ENCODE measurements around the gene CHMP1A. TPM values are rescaled to one million over a fixed set of nuclear protein-coding genes. Genes with fewer than 3 reads are reported as not detected.

Gene CHMP1A
- total and polyA plus RNA-seq, 2 donors, result 40.8 to 70.8 TPM

- Histone ChIP-seq H3K27me3 (ENCODE audit: control insufficient read depth in 2 of 2, insufficient read depth in 1 of 2, low read length in 1 of 2) (peaks cover 0 to 52% of the 10 kb centered on the region in 2 donors), H3K27ac (ENCODE audit: low read depth in 1 of 2, low read length in 1 of 2) (no peak overlapping the region), H3K4me1 (ENCODE audit: control insufficient read depth in 2 of 2, insufficient read depth in 2 of 2, low read length in 2 of 2) (no peaks in the 10 kb centered on the region), H3K36me3 (ENCODE audit: control insufficient read depth in 2 of 2, insufficient read depth in 2 of 2, low read length in 1 of 2) (no peaks in the 10 kb centered on the region), H3K4me3 (ENCODE audit: low read length in 2 of 2) (no peak overlapping the region), H3K9me3 (ENCODE audit: control insufficient read depth in 2 of 2, insufficient read depth in 1 of 2, low read length in 1 of 2) (peaks cover 0 to 3% of the 10 kb centered on the region in 2 donors)
- no peak for DNase-seq (ENCODE audit: low read depth in 6 of 9, low spot score in 9 of 9)
- 93% methylated on average over 32 of the region's 32 CpGs for WGBS
Observed at GRCh38 chr16:89621698-89622409, 35.7 kb downstream of the CHMP1A start.

GRCh38 chr16:89621136-89621697 lies 36.3 kb downstream of the CHMP1A start:
- WGBS, result 94% methylated on average over 18 of the region's 18 CpGs
- peaks cover 0 to 51% of the 10 kb centered on the region in 2 donors for H3K27me3 ChIP-seq (ENCODE audit: control insufficient read depth in 2 of 2, insufficient read depth in 1 of 2, low read length in 1 of 2)
- no peaks in the 10 kb centered on the region for H3K36me3 ChIP-seq (ENCODE audit: control insufficient read depth in 2 of 2, insufficient read depth in 2 of 2, low read length in 1 of 2)
- DNase-seq (ENCODE audit: low read depth in 6 of 9, low spot score in 9 of 9), result no peak
- H3K9me3 ChIP-seq (ENCODE audit: control insufficient read depth in 2 of 2, insufficient read depth in 1 of 2, low read length in 1 of 2), result peaks cover 0 to 10% of the 10 kb centered on the region in 2 donors
- no peak overlapping the region for H3K27ac ChIP-seq (ENCODE audit: low read depth in 1 of 2, low read length in 1 of 2)
- no peak overlapping the region for H3K4me3 ChIP-seq (ENCODE audit: low read length in 2 of 2)
- H3K4me1 ChIP-seq (ENCODE audit: control insufficient read depth in 2 of 2, insufficient read depth in 2 of 2, low read length in 2 of 2), result no peaks in the 10 kb centered on the region

- Histone ChIP-seq H3K27ac (ENCODE audit: low read depth in 1 of 2, low read length in 1 of 2) (no peak overlapping the region), H3K4me3 (ENCODE audit: low read length in 2 of 2) (no peak overlapping the region), H3K9me3 (ENCODE audit: control insufficient read depth in 2 of 2, insufficient read depth in 1 of 2, low read length in 1 of 2) (peaks cover 0 to 10% of the 10 kb centered on the region in 2 donors), H3K27me3 (ENCODE audit: control insufficient read depth in 2 of 2, insufficient read depth in 1 of 2, low read length in 1 of 2) (peaks cover 0 to 46% of the 10 kb centered on the region in 2 donors), H3K36me3 (ENCODE audit: control insufficient read depth in 2 of 2, insufficient read depth in 2 of 2, low read length in 1 of 2) (no peaks in the 10 kb centered on the region), H3K4me1 (ENCODE audit: control insufficient read depth in 2 of 2, insufficient read depth in 2 of 2, low read length in 2 of 2) (peaks cover 0 to 3% of the 10 kb centered on the region in 2 donors)
- 95% methylated on average over 16 of the region's 16 CpGs for WGBS
- no peak for DNase-seq (ENCODE audit: low read depth in 6 of 9, low spot score in 9 of 9)
Observed at GRCh38 chr16:89620406-89620841, 37.1 kb downstream of the CHMP1A start.

- WGBS, result 95% methylated on average over 12 of the region's 12 CpGs
- no peak for DNase-seq (ENCODE audit: low read depth in 6 of 9, low spot score in 9 of 9)
- Histone ChIP-seq H3K4me3 (ENCODE audit: low read length in 2 of 2) (no peak overlapping the region), H3K9me3 (ENCODE audit: control insufficient read depth in 2 of 2, insufficient read depth in 1 of 2, low read length in 1 of 2) (peaks cover 0 to 11% of the 10 kb centered on the region in 2 donors), H3K36me3 (ENCODE audit: control insufficient read depth in 2 of 2, insufficient read depth in 2 of 2, low read length in 1 of 2) (no peaks in the 10 kb centered on the region), H3K27ac (ENCODE audit: low read depth in 1 of 2, low read length in 1 of 2) (no peak overlapping the region), H3K4me1 (ENCODE audit: control insufficient read depth in 2 of 2, insufficient read depth in 2 of 2, low read length in 2 of 2) (peaks cover 0 to 8% of the 10 kb centered on the region in 2 donors), H3K27me3 (ENCODE audit: control insufficient read depth in 2 of 2, insufficient read depth in 1 of 2, low read length in 1 of 2) (peaks cover 0 to 40% of the 10 kb centered on the region in 2 donors)
Observed at GRCh38 chr16:89619840-89620239, 37.7 kb downstream of the CHMP1A start.

GRCh38 chr16:89618109-89618998 lies 39.2 kb downstream of the CHMP1A start:
- Histone ChIP-seq H3K27ac (ENCODE audit: low read depth in 1 of 2, low read length in 1 of 2) (no peak overlapping the region), H3K36me3 (ENCODE audit: control insufficient read depth in 2 of 2, insufficient read depth in 2 of 2, low read length in 1 of 2) (no peaks in the 10 kb centered on the region), H3K27me3 (ENCODE audit: control insufficient read depth in 2 of 2, insufficient read depth in 1 of 2, low read length in 1 of 2) (peaks cover 0 to 25% of the 10 kb centered on the region in 2 donors), H3K4me3 (ENCODE audit: low read length in 2 of 2) (no peak overlapping the region), H3K9me3 (ENCODE audit: control insufficient read depth in 2 of 2, insufficient read depth in 1 of 2, low read length in 1 of 2) (peaks cover 0 to 14% of the 10 kb centered on the region in 2 donors), H3K4me1 (ENCODE audit: control insufficient read depth in 2 of 2, insufficient read depth in 2 of 2, low read length in 2 of 2) (peaks cover 3 to 18% of the 10 kb centered on the region in 2 donors)
- 87% methylated on average over 15 of the region's 16 CpGs for WGBS
- DNase-seq (ENCODE audit: low read depth in 6 of 9, low spot score in 9 of 9), result no peak

- peak overlapping the region; percentile 3 to 17 for H3K27ac ChIP-seq (ENCODE audit: low read depth in 1 of 2, low read length in 1 of 2)
- peaks cover 12 to 31% of the 10 kb centered on the region in 2 donors for H3K4me1 ChIP-seq (ENCODE audit: control insufficient read depth in 2 of 2, insufficient read depth in 2 of 2, low read length in 2 of 2)
- no peaks in the 10 kb centered on the region for H3K36me3 ChIP-seq (ENCODE audit: control insufficient read depth in 2 of 2, insufficient read depth in 2 of 2, low read length in 1 of 2)
- no peak overlapping the region for H3K4me3 ChIP-seq (ENCODE audit: low read length in 2 of 2)
- H3K27me3 ChIP-seq (ENCODE audit: control insufficient read depth in 2 of 2, insufficient read depth in 1 of 2, low read length in 1 of 2), result peaks cover 0 to 14% of the 10 kb centered on the region in 2 donors
- H3K9me3 ChIP-seq (ENCODE audit: control insufficient read depth in 2 of 2, insufficient read depth in 1 of 2, low read length in 1 of 2), result peaks cover 0 to 18% of the 10 kb centered on the region in 2 donors
- WGBS, result 77% methylated on average over 6 of the region's 6 CpGs
- no peak for DNase-seq (ENCODE audit: low read depth in 6 of 9, low spot score in 9 of 9)
Observed at GRCh38 chr16:89617036-89617435, 40.5 kb downstream of the CHMP1A start.

- Histone ChIP-seq H3K36me3 (ENCODE audit: control insufficient read depth in 2 of 2, insufficient read depth in 2 of 2, low read length in 1 of 2) (no peaks in the 10 kb centered on the region), H3K4me1 (ENCODE audit: control insufficient read depth in 2 of 2, insufficient read depth in 2 of 2, low read length in 2 of 2) (peaks cover 12 to 31% of the 10 kb centered on the region in 2 donors), H3K27me3 (ENCODE audit: control insufficient read depth in 2 of 2, insufficient read depth in 1 of 2, low read length in 1 of 2) (peaks cover 0 to 9% of the 10 kb centered on the region in 2 donors), H3K4me3 (ENCODE audit: low read length in 2 of 2) (no peak overlapping the region), H3K9me3 (ENCODE audit: control insufficient read depth in 2 of 2, insufficient read depth in 1 of 2, low read length in 1 of 2) (peaks cover 0 to 18% of the 10 kb centered on the region in 2 donors), H3K27ac (ENCODE audit: low read depth in 1 of 2, low read length in 1 of 2) (peak overlapping the region; percentile 17 to 19)
- 73% methylated on average over 20 of the region's 20 CpGs for WGBS
- DNase-seq (ENCODE audit: low read depth in 6 of 9, low spot score in 9 of 9), result no peak
Observed at GRCh38 chr16:89616623-89617022, 40.9 kb downstream of the CHMP1A start.

- Histone ChIP-seq H3K4me3 (ENCODE audit: low read length in 2 of 2) (no peak overlapping the region), H3K36me3 (ENCODE audit: control insufficient read depth in 2 of 2, insufficient read depth in 2 of 2, low read length in 1 of 2) (no peaks in the 10 kb centered on the region), H3K9me3 (ENCODE audit: control insufficient read depth in 2 of 2, insufficient read depth in 1 of 2, low read length in 1 of 2) (peaks cover 0 to 18% of the 10 kb centered on the region in 2 donors), H3K27ac (ENCODE audit: low read depth in 1 of 2, low read length in 1 of 2) (no peak overlapping the region), H3K27me3 (ENCODE audit: control insufficient read depth in 2 of 2, insufficient read depth in 1 of 2, low read length in 1 of 2) (peaks cover 0 to 4% of the 10 kb centered on the region in 2 donors), H3K4me1 (ENCODE audit: control insufficient read depth in 2 of 2, insufficient read depth in 2 of 2, low read length in 2 of 2) (peaks cover 12 to 31% of the 10 kb centered on the region in 2 donors)
- DNase-seq (ENCODE audit: low read depth in 6 of 9, low spot score in 9 of 9), result no peak
- 55% methylated on average over 17 of the region's 17 CpGs for WGBS
Observed at GRCh38 chr16:89615596-89616090, 41.9 kb downstream of the CHMP1A start.
